HepG2 (cell line): ENCODE data around the gene IBTK. TPM values are rescaled to one million over a fixed set of nuclear protein-coding genes. Genes with fewer than 3 reads are reported as not detected.

Source experiments
- ATF1 ChIP-seq: IDR thresholded peaks from 2 replicates; pipeline ENCODE4 v1.6.1; 2016; ENCODE audit warnings: mild to moderate bottlenecking, control low read depth
- DNMT1 ChIP-seq: sonication (generic); formaldehyde crosslinking; IDR thresholded peaks from 2 replicates; pipeline ENCODE4 v1.5.1; 2020; ENCODE audit warnings: mild to moderate bottlenecking, missing genetic modification reagents
- IRF2 ChIP-seq: IDR thresholded peaks from 2 replicates; pipeline ENCODE4 v1.6.1; 2018; ENCODE audit warnings: missing genetic modification reagents, missing compliant biosample characterization
- IRF9 ChIP-seq: sonication (generic); formaldehyde crosslinking; IDR thresholded peaks from 2 replicates; pipeline ENCODE4 v1.8.0; 2022; ENCODE audit warnings: missing genetic modification reagents, mild to moderate bottlenecking, borderline replicate concordance
- MAZ ChIP-seq, 2 experiments: sonication (generic) in 1 of 2; formaldehyde crosslinking in 1 of 2; IDR thresholded peaks; 2 replicates each; pipeline versions ENCODE4 v1.5.0 to v1.6.1; 2012 to 2020; ENCODE audit warnings: low read depth in 2 of 2, mild to moderate bottlenecking in 2 of 2, borderline replicate concordance in 1 of 2, improper control_type of control experiment in 1 of 2, low read length in 1 of 2, missing genetic modification reagents in 1 of 2, moderate library complexity in 1 of 2
- RELA ChIP-seq: sonication (generic); formaldehyde crosslinking; IDR thresholded peaks from 2 replicates; pipeline ENCODE4 v1.4.0; 2020; ENCODE audit warnings: missing genetic modification reagents
- SNAPC4 ChIP-seq: sonication (generic); formaldehyde crosslinking; IDR thresholded peaks from 2 replicates; pipeline ENCODE4 v1.4.0; 2020; ENCODE audit warnings: mild to moderate bottlenecking, missing genetic modification reagents
- STAG1 ChIP-seq: sonication (generic); formaldehyde crosslinking; IDR thresholded peaks from 2 replicates; pipeline ENCODE4 v1.4.0; 2020; ENCODE audit warnings: missing genetic modification reagents
- YEATS2 ChIP-seq: sonication (generic); formaldehyde crosslinking; IDR thresholded peaks from 2 replicates; pipeline ENCODE4 v1.4.0; 2020; ENCODE audit warnings: missing genetic modification reagents, borderline replicate concordance
- ZFP41 ChIP-seq: sonication (generic); formaldehyde crosslinking; IDR thresholded peaks from 2 replicates; pipeline ENCODE4 v1.4.0; 2020; ENCODE audit warnings: mild to moderate bottlenecking, missing genetic modification reagents, borderline replicate concordance
- ZFP62 ChIP-seq: sonication (generic); formaldehyde crosslinking; IDR thresholded peaks from 2 replicates; pipeline ENCODE4 v1.4.0; 2020; ENCODE audit warnings: missing genetic modification reagents
- ZNF280D ChIP-seq: sonication (generic); formaldehyde crosslinking; IDR thresholded peaks from 2 replicates; pipeline ENCODE4 v1.5.1; 2020; ENCODE audit warnings: mild to moderate bottlenecking, missing genetic modification reagents
- ZNF704 ChIP-seq: sonication (generic); formaldehyde crosslinking; IDR thresholded peaks from 2 replicates; pipeline ENCODE4 v1.8.1; 2023; ENCODE audit warnings: mild to moderate bottlenecking, inconsistent platforms, moderate library complexity, missing genetic modification reagents, borderline replicate concordance
- polyA plus RNA-seq, 8 experiments: library from polyadenylated mRNA; depleted of rRNA in 3 of 8; stranded (reverse) in 7 of 8; unstranded in 1 of 8; fragments of >200 nt; fragmentation: Illumina TruSeq in 4 of 8; extraction: Trizol in 4 of 8; gene quantifications; 2 replicates each; pipeline versions ENCODE4 v1.2.1 to v1.2.3, GENCODE V29; 2011 to 2016; ENCODE audit warnings: low read depth in 4 of 8, missing spikeins in 1 of 8, mixed read lengths in 1 of 8; ENCODE audit not compliant: insufficient read depth in 1 of 8
- total RNA-seq, 5 experiments: library from RNA; depleted of rRNA; stranded (reverse); fragments of >200 nt; fragmentation: Illumina TruSeq; extraction: Trizol; gene quantifications; 2 replicates each; pipeline ENCODE4 v1.2.3, GENCODE V29; 2016; ENCODE audit warnings: low read depth in 1 of 5
- TF ChIP-seq, protein P1 (sequence below): sonication (generic); IDR thresholded peaks from 2 replicates; pipeline ENCODE4 v1.6.1; 2016; ENCODE audit warnings: low read depth, borderline replicate concordance
- TF ChIP-seq, protein P2 (sequence below): sonication (generic); formaldehyde crosslinking; IDR thresholded peaks from 2 replicates; pipeline ENCODE4 v1.5.0; 2020; ENCODE audit warnings: mild to moderate bottlenecking, missing genetic modification reagents

The IBTK gene
- total and polyA plus RNA-seq, 2 of the 13 experiments (the other 11 are each of a cell fraction or from before 2014, with no cell fraction given): 23.8 to 60.0 TPM

- TF ChIP-seq ZNF704 (CRISPR knock-in tag): 0 out of 2 replicates have a peak, but pooled peaks have one; percentile 33
- 0 out of 2 replicates have a peak, but pooled peaks have one; percentile 8 for TF ChIP-seq YEATS2 (CRISPR knock-in tag)
- TF ChIP-seq, protein P1, sequence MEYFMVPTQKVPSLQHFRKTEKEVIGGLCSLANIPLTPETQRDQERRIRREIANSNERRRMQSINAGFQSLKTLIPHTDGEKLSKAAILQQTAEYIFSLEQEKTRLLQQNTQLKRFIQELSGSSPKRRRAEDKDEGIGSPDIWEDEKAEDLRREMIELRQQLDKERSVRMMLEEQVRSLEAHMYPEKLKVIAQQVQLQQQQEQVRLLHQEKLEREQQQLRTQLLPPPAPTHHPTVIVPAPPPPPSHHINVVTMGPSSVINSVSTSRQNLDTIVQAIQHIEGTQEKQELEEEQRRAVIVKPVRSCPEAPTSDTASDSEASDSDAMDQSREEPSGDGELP: no peak
- no peak for TF ChIP-seq MAZ (IDR thresholded peaks at IDR 0.05; ENCODE audit: borderline replicate concordance, low read depth, low read length)
- TF ChIP-seq MAZ (CRISPR knock-in tag; IDR thresholded peaks at IDR 0.05; ENCODE audit: low read depth): no peak
- TF ChIP-seq IRF9 (CRISPR knock-in tag): no peak
- TF ChIP-seq ATF1: peak; percentile 27; the same call in 1 of the 2 replicates
- TF ChIP-seq, protein P2, sequence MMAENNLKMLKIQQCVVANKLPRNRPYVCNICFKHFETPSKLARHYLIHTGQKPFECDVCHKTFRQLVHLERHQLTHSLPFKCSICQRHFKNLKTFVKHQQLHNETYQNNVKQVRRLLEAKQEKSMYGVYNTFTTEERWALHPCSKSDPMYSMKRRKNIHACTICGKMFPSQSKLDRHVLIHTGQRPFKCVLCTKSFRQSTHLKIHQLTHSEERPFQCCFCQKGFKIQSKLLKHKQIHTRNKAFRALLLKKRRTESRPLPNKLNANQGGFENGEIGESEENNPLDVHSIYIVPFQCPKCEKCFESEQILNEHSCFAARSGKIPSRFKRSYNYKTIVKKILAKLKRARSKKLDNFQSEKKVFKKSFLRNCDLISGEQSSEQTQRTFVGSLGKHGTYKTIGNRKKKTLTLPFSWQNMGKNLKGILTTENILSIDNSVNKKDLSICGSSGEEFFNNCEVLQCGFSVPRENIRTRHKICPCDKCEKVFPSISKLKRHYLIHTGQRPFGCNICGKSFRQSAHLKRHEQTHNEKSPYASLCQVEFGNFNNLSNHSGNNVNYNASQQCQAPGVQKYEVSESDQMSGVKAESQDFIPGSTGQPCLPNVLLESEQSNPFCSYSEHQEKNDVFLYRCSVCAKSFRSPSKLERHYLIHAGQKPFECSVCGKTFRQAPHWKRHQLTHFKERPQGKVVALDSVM (CRISPR knock-in tag): no peak; the same call in 1 of the 2 replicates
- 0 out of 2 replicates have a peak, but pooled peaks have one; percentile 3 for TF ChIP-seq STAG1 (CRISPR knock-in tag)
- TF ChIP-seq DNMT1 (CRISPR knock-in tag): no peak
- TF ChIP-seq ZNF280D (CRISPR knock-in tag): no peak
- TF ChIP-seq IRF2 (CRISPR knock-in tag): no peak; the same call in 1 of the 2 replicates
- TF ChIP-seq RELA (CRISPR knock-in tag): no peak
- TF ChIP-seq SNAPC4 (CRISPR knock-in tag): no peak
- TF ChIP-seq ZFP41 (CRISPR knock-in tag): no peak
- no peak for TF ChIP-seq ZFP62 (CRISPR knock-in tag)
These were observed 760 bp upstream of the IBTK start (continued) for GRCh38 chr6:82248273-82248735.
